Measurements from ENCODE around the gene NLRC4.
"Not testable (repeated sequence)": the region's sequence is repeated elsewhere in the genome, so short reads cannot be mapped to it uniquely, and the experiment has no call there.

The NLRC4 gene

GRCh38 chr2:32284321-32284720 lies 19.6 kb upstream of the NLRC4 start:
- peak; percentile 37 for DNase-seq (ENCODE audit: low read depth)
- TF ChIP-seq CTCF (IDR thresholded peaks at IDR 0.05; ENCODE audit: low read length, missing control alignments) = no peak
- H3K4me3 ChIP-seq (replicated peaks; ENCODE audit: low read depth, low read length) = no peak overlapping the region

GRCh38 chr2:32278478-32278853 lies 13.8 kb upstream of the NLRC4 start:
- no peak for TF ChIP-seq CTCF (IDR thresholded peaks at IDR 0.05; ENCODE audit: low read length, missing control alignments)
- no peak for DNase-seq (ENCODE audit: low read depth)
- H3K4me3 ChIP-seq (replicated peaks; ENCODE audit: low read depth, low read length) = peak overlapping the region; percentile 96

- TF ChIP-seq CTCF (IDR thresholded peaks at IDR 0.05; ENCODE audit: low read length, missing control alignments) = no peak
- peak within 1 kb of the TSS; percentile 96 for H3K4me3 ChIP-seq (replicated peaks; ENCODE audit: low read depth, low read length)
- DNase-seq (ENCODE audit: low read depth) = peak; percentile 95
Observed at GRCh38 chr2:32277674-32278477, 13.2 kb upstream of the NLRC4 start, which contains the start of gene YIPF4. TSS of gene YIPF4 (plus strand) at chr2:32277904. CDS start at chr2:32278156, 252 bp downstream.

- H3K4me3 ChIP-seq (replicated peaks; ENCODE audit: low read depth, low read length) = peak overlapping the region; percentile 96
- DNase-seq (ENCODE audit: low read depth) = no peak
- TF ChIP-seq CTCF (IDR thresholded peaks at IDR 0.05; ENCODE audit: low read length, missing control alignments) = no peak
Observed at GRCh38 chr2:32277363-32277673, 12.6 kb upstream of the NLRC4 start.

- H3K4me3 ChIP-seq (replicated peaks; ENCODE audit: low read depth, low read length); DNase-seq (ENCODE audit: low read depth): not testable (repeated sequence)
Observed at GRCh38 chr2:32275790-32276189, 11.1 kb upstream of the NLRC4 start.

- no peak for DNase-seq (ENCODE audit: low read depth)
- H3K4me3 ChIP-seq (replicated peaks; ENCODE audit: low read depth, low read length) = no peak overlapping the region
- no peak for TF ChIP-seq CTCF (IDR thresholded peaks at IDR 0.05; ENCODE audit: low read length, missing control alignments)
Observed at GRCh38 chr2:32274289-32274688, 9.6 kb upstream of the NLRC4 start.

GRCh38 chr2:32272279-32272678 lies 7.6 kb upstream of the NLRC4 start:
- H3K4me3 ChIP-seq (replicated peaks; ENCODE audit: low read depth, low read length) = no peak overlapping the region
- no peak for DNase-seq (ENCODE audit: low read depth)
- no peak for TF ChIP-seq CTCF (IDR thresholded peaks at IDR 0.05; ENCODE audit: low read length, missing control alignments)
